GM18909 (cell line): Measurements from ENCODE around the gene ZNF398.
A peak's percentile ranks its signal among the peaks of the same experiment; 100 is the strongest.
"Not testable (repeated sequence)": the region's sequence is repeated elsewhere in the genome, so short reads cannot be mapped to it uniquely, and the experiment has no call there.

ENCODE experiments used
- ATAC-seq: cut with Tn5 transposase; IDR thresholded peaks from one replicate; pipeline ENCODE4 v1.9.1; 2021; ENCODE audit warnings: mild to moderate bottlenecking; ENCODE audit not compliant: unreplicated experiment, poor library complexity

Gene ZNF398

GRCh38 chr7:149147072-149147751 lies at the start of gene ZNF398:
Gene ZNF398 (plus strand): TSS chr7:149147453. CDS start chr7:149147743, 290 bp downstream.
- ATAC-seq = peak; percentile 79

GRCh38 chr7:149099058-149099457 lies 48.2 kb upstream of the ZNF398 start:
- ATAC-seq = no peak

GRCh38 chr7:149100821-149101220 lies 46.4 kb upstream of the ZNF398 start:
- ATAC-seq = no peak

- ATAC-seq = no peak
Observed at GRCh38 chr7:149102666-149103065, 44.6 kb upstream of the ZNF398 start.

- no peak for ATAC-seq
Observed at GRCh38 chr7:149103424-149103823, 43.8 kb upstream of the ZNF398 start.

- ATAC-seq = no peak
Observed at GRCh38 chr7:149104214-149104613, 43.0 kb upstream of the ZNF398 start.

- no peak for ATAC-seq
Observed at GRCh38 chr7:149104749-149105148, 42.5 kb upstream of the ZNF398 start.

GRCh38 chr7:149109969-149110368 lies 37.3 kb upstream of the ZNF398 start:
- ATAC-seq = no peak

GRCh38 chr7:149125189-149125862 lies 21.9 kb upstream of the ZNF398 start:
- ATAC-seq = no peak

- ATAC-seq = peak; percentile 88
Observed at GRCh38 chr7:149125863-149126661, 21.2 kb upstream of the ZNF398 start, which contains the start of gene ZNF425. Gene ZNF425 (minus strand): TSS chr7:149126324. CDS start chr7:149126213, 111 bp downstream.

GRCh38 chr7:149126662-149127266 lies 20.5 kb upstream of the ZNF398 start:
- ATAC-seq = peak; percentile 48

GRCh38 chr7:149130572-149131198 lies 16.6 kb upstream of the ZNF398 start:
- no peak for ATAC-seq

GRCh38 chr7:149133028-149133710 lies 14.1 kb upstream of the ZNF398 start:
- ATAC-seq = no peak

GRCh38 chr7:149136118-149136517 lies 11.1 kb upstream of the ZNF398 start:
- ATAC-seq = no peak

GRCh38 chr7:149140831-149141230 lies 6.4 kb upstream of the ZNF398 start:
- ATAC-seq = no peak

GRCh38 chr7:149141893-149142292 lies 5.4 kb upstream of the ZNF398 start:
- no peak for ATAC-seq

- ATAC-seq = not testable (repeated sequence)
Observed at GRCh38 chr7:149144436-149144922, 2.8 kb upstream of the ZNF398 start.

GRCh38 chr7:149145031-149145845 lies 2.0 kb upstream of the ZNF398 start:
- no peak for ATAC-seq
